DOHH2 (cell line): ENCODE data around the gene FLNA.

ENCODE experiments used
- H3F3A ChIP-seq: fragments of 200-600 bp; sonication (generic), shearing (Covaris generic); 2 replicates; pipeline ENCODE4 v1.6.0; 2016; ENCODE audit warnings: antibody characterized with exemption, mild to moderate bottlenecking; ENCODE audit not compliant: control insufficient read depth, insufficient read depth
- H3K27ac ChIP-seq: fragments of 200-600 bp; sonication (generic); 2 replicates; pipeline ENCODE4 v1.5.1; 2014; ENCODE audit warnings: low read depth, mild to moderate bottlenecking, low read length, moderate library complexity
- H3K27me3 ChIP-seq: fragments of 200-600 bp; sonication (generic); 2 replicates; pipeline ENCODE4 v1.6.1; 2014; ENCODE audit warnings: mild to moderate bottlenecking, low read length, mixed read lengths; ENCODE audit not compliant: control insufficient read depth
- H3K36me3 ChIP-seq: fragments of 200-600 bp; sonication (generic); 2 replicates; pipeline ENCODE4 v1.6.1; 2014; ENCODE audit warnings: mild to moderate bottlenecking, low read length, moderate library complexity, mixed read lengths; ENCODE audit not compliant: control insufficient read depth
- H3K4me1 ChIP-seq: fragments of 200-600 bp; sonication (generic); 2 replicates; pipeline ENCODE4 v1.6.1; 2014; ENCODE audit warnings: mild to moderate bottlenecking, low read length, mixed read lengths; ENCODE audit not compliant: control insufficient read depth
- H3K4me2 ChIP-seq: fragments of 200-600 bp; sonication (generic); 2 replicates; pipeline ENCODE4 v1.6.0; 2014; ENCODE audit warnings: mild to moderate bottlenecking, low read length, moderate library complexity
- H3K4me3 ChIP-seq: fragments of 200-600 bp; sonication (generic); 2 replicates; pipeline ENCODE4 v1.5.1; 2014; ENCODE audit warnings: mild to moderate bottlenecking, low read length, mixed read lengths
- H3K79me2 ChIP-seq: fragments of 200-600 bp; sonication (generic); 2 replicates; pipeline ENCODE4 v1.6.1; 2014; ENCODE audit warnings: mild to moderate bottlenecking, low read length, mixed read lengths; ENCODE audit not compliant: control insufficient read depth
- H3K9me2 ChIP-seq: fragments of 200-600 bp; sonication (generic); replicated peaks from 2 replicates; pipeline ENCODE4 v1.6.1; 2014; ENCODE audit warnings: mild to moderate bottlenecking, low read length, mixed read lengths; ENCODE audit not compliant: control insufficient read depth
- H3K9me3 ChIP-seq: fragments of 200-600 bp; sonication (generic); 2 replicates; pipeline ENCODE4 v1.6.1; 2014; ENCODE audit warnings: antibody characterized with exemption, low read length, mixed read lengths; ENCODE audit not compliant: control insufficient read depth, insufficient read depth
- H4K20me1 ChIP-seq: fragments of 200-600 bp; sonication (generic); 2 replicates; pipeline ENCODE4 v1.6.0; 2014; ENCODE audit warnings: low read depth, mild to moderate bottlenecking, antibody characterized with exemption, low read length, moderate library complexity; ENCODE audit not compliant: control insufficient read depth, insufficient read depth
- EZH2phosphoT487 ChIP-seq: fragments of 200-600 bp; sonication (generic); IDR thresholded peaks from 2 replicates; pipeline ENCODE4 v1.6.1; 2017; ENCODE audit warnings: borderline replicate concordance, mild to moderate bottlenecking, antibody characterized with exemption, low read length, moderate library complexity, mixed read lengths
- TF ChIP-seq, protein P1 (sequence below): fragments of 200-600 bp; sonication (generic); IDR thresholded peaks from one replicate; pipeline ENCODE4 v1.5.1; 2014; ENCODE audit warnings: antibody characterized with exemption, mild to moderate bottlenecking, low read depth, low read length; ENCODE audit not compliant: poor library complexity, severe bottlenecking

Gene FLNA

DNA sequence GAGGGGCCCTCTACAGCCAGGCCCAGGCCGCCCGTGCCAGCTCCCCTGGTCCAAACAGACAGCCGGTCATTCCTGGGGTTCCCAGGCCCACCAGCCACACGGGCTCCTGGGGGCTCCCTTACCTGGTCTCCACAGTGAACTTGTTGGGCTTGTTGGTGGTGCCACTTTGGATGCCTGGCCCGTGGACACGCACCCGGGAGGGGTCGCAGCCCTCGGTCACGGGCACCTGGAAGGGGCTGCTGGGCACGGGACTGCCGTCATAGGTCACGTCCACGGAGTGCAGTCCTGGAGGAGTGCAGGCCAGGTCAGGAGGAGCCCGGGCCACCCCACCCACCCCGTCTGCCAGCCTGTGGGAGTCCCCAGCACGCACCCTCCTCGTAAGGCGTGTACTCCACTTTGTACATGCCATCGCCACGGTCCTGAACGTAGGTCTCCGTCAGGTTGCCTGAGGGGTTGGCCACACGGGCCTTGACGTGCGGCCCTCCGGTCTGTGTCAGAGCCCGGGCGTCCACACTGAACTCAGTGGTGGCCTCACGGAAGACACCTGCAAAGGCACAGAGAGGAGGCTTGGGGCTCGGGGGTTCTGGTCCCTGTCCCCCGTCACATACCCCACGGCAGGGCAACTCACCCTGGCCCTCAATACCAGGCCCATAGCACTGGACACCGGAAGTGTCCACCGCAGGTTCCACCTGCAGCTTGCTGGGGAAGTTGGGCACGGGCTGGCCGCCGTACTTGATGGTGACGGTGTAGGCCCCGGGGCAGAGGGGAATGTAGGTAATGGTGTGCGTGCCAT lies 14.9 kb downstream of the FLNA start:
- Histone ChIP-seq H3F3A (no peaks in the 10 kb centered on the region), H3K79me2 (no peaks in the 10 kb centered on the region)

DNA sequence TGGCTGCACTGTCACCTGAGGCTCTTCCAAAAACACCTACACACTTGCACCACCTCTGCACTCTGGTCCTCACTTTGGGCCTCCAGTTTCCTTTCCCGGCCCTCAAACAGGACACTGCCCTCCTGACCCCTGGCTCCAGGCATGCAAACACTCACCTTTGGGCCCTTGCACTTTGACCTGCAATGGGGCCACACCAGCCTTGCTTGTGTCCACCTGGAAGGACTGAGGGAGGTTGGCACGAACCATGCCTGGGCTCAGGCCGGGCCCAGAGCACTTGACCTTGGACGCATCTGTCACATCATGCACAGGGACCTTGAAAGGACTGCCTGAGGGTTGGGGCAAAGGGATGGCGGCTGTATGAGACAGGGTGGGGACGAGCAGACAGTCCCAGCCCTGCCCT lies 15.6 kb downstream of the FLNA start:
- no peaks in the 10 kb centered on the region for H3F3A ChIP-seq
- H3K9me2 ChIP-seq: no peaks in the 10 kb centered on the region
- no peak overlapping the region for H3K27ac ChIP-seq
- H3K9me3 ChIP-seq: no peaks in the 10 kb centered on the region
- H3K79me2 ChIP-seq: no peaks in the 10 kb centered on the region
- no peaks in the 10 kb centered on the region for H3K4me1 ChIP-seq
- TF ChIP-seq, protein P1, sequence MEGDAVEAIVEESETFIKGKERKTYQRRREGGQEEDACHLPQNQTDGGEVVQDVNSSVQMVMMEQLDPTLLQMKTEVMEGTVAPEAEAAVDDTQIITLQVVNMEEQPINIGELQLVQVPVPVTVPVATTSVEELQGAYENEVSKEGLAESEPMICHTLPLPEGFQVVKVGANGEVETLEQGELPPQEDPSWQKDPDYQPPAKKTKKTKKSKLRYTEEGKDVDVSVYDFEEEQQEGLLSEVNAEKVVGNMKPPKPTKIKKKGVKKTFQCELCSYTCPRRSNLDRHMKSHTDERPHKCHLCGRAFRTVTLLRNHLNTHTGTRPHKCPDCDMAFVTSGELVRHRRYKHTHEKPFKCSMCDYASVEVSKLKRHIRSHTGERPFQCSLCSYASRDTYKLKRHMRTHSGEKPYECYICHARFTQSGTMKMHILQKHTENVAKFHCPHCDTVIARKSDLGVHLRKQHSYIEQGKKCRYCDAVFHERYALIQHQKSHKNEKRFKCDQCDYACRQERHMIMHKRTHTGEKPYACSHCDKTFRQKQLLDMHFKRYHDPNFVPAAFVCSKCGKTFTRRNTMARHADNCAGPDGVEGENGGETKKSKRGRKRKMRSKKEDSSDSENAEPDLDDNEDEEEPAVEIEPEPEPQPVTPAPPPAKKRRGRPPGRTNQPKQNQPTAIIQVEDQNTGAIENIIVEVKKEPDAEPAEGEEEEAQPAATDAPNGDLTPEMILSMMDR: no peak
- TF ChIP-seq EZH2phosphoT487: no peak
- no peaks in the 10 kb centered on the region for H4K20me1 ChIP-seq
- no peak overlapping the region for H3K4me3 ChIP-seq
- H3K36me3 ChIP-seq: peaks cover 12% of the 10 kb centered on the region
- H3K27me3 ChIP-seq: no peaks in the 10 kb centered on the region
- no peak overlapping the region for H3K4me2 ChIP-seq

More for the DNA sequence above, 14.9 kb downstream of the FLNA start:
- H3K4me1 ChIP-seq: no peaks in the 10 kb centered on the region
- H3K4me3 ChIP-seq: no peak overlapping the region
- H3K9me3 ChIP-seq: no peaks in the 10 kb centered on the region
- no peaks in the 10 kb centered on the region for H3K9me2 ChIP-seq
- H4K20me1 ChIP-seq: no peaks in the 10 kb centered on the region
- H3K27me3 ChIP-seq: no peaks in the 10 kb centered on the region
- H3K36me3 ChIP-seq: peaks cover 16% of the 10 kb centered on the region
- H3K27ac ChIP-seq: no peak overlapping the region
- H3K4me2 ChIP-seq: no peak overlapping the region
- no peak for TF ChIP-seq EZH2phosphoT487
- TF ChIP-seq, protein P1: no peak

- no peaks in the 10 kb centered on the region for H3K79me2 ChIP-seq
- no peaks in the 10 kb centered on the region for H3K9me2 ChIP-seq
- H3K27me3 ChIP-seq: no peaks in the 10 kb centered on the region
- peaks cover 16% of the 10 kb centered on the region for H3K36me3 ChIP-seq
- H3K4me1 ChIP-seq: no peaks in the 10 kb centered on the region
- H3K4me3 ChIP-seq: no peak overlapping the region
- no peaks in the 10 kb centered on the region for H3F3A ChIP-seq
- no peak overlapping the region for H3K4me2 ChIP-seq
- no peaks in the 10 kb centered on the region for H4K20me1 ChIP-seq
- H3K9me3 ChIP-seq: no peaks in the 10 kb centered on the region
- H3K27ac ChIP-seq: no peak overlapping the region
- TF ChIP-seq, protein P1: no peak
- no peak for TF ChIP-seq EZH2phosphoT487
Observed at GRCh38 chrX:154358011-154358410, 16.4 kb downstream of the FLNA start.
